ENCODE results near the gene DIPK1A. TPM values are rescaled to one million over a fixed set of nuclear protein-coding genes. Genes with fewer than 3 reads are reported as not detected.

The DIPK1A gene
- polyA plus RNA-seq, 2 of the 4 experiments (the other 2 are of a cell fraction) = 12.4 to 21.1 TPM

DNA sequence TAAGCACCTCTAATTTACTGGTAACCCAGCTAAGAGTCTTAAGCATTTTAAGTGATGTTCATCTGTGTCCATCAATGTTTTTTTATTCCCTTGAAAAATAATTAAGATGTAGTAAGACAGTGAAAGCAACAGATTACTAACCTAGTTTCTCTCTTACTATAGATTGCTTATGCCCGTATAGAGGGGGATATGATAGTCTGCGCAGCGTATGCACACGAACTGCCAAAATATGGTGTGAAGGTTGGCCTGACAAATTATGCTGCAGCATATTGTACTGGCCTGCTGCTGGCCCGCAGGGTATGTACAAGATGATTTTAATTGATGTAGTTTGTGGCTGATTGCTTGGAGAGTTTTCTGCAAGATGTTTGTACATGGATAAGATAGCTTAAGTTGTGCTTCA is 126.6 kb downstream of the DIPK1A start:
- DNase-seq (ENCODE audit: low read depth in 1 of 2, low spot score in 1 of 2) (no peak), FAIRE-seq (no peak), ATAC-seq (no peak)
- H3K4me2 ChIP-seq = peak overlapping the region; percentile 97
- CTCF ChIA-PET = interaction anchor here (0.9 to 1.5 kb wide), 2 partner anchors 9 to 24 kb away, joined by 3 to 6 read pairs; no protein-coding TSS in a partner anchor
- H3K4me3 ChIP-seq = peak overlapping the region; percentile 96; the same call in 2 of the 3 replicates
- 88% methylated on average over 5 of the region's 5 CpGs for WGBS (ENCODE audit: missing lambda C conversion rate)
- peaks cover 47% of the 10 kb centered on the region for H3K4me1 ChIP-seq
- H3K9me3 ChIP-seq = no peaks in the 10 kb centered on the region
- no peak for TF ChIP-seq HOXA7 (CRISPR knock-in tag; IDR thresholded peaks at IDR 0.05)
- no peak for TF ChIP-seq TFCP2L1 (CRISPR knock-in tag; IDR thresholded peaks at IDR 0.05)
- TF ChIP-seq ESRRA (IDR thresholded peaks at IDR 0.05; ENCODE audit: borderline replicate concordance, low read length) = no peak
- TF ChIP-seq EHMT2 (IDR thresholded peaks at IDR 0.05; ENCODE audit: low read depth) = no peak
- TF ChIP-seq, protein P1, sequence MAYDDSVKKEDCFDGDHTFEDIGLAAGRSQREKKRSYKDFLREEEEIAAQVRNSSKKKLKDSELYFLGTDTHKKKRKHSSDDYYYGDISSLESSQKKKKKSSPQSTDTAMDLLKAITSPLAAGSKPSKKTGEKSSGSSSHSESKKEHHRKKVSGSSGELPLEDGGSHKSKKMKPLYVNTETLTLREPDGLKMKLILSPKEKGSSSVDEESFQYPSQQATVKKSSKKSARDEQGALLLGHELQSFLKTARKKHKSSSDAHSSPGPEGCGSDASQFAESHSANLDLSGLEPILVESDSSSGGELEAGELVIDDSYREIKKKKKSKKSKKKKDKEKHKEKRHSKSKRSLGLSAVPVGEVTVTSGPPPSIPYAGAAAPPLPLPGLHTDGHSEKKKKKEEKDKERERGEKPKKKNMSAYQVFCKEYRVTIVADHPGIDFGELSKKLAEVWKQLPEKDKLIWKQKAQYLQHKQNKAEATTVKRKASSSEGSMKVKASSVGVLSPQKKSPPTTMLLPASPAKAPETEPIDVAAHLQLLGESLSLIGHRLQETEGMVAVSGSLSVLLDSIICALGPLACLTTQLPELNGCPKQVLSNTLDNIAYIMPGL (CRISPR knock-in tag; IDR thresholded peaks at IDR 0.05; ENCODE audit: borderline replicate concordance) = no peak
- no peak for TF ChIP-seq POLR2A (IDR thresholded peaks at IDR 0.05; ENCODE audit: low read length)
- TF ChIP-seq, protein P2, sequence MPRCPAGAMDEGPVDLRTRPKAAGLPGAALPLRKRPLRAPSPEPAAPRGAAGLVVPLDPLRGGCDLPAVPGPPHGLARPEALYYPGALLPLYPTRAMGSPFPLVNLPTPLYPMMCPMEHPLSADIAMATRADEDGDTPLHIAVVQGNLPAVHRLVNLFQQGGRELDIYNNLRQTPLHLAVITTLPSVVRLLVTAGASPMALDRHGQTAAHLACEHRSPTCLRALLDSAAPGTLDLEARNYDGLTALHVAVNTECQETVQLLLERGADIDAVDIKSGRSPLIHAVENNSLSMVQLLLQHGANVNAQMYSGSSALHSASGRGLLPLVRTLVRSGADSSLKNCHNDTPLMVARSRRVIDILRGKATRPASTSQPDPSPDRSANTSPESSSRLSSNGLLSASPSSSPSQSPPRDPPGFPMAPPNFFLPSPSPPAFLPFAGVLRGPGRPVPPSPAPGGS (IDR thresholded peaks at IDR 0.05) = no peak
- TF ChIP-seq ZNF302 (CRISPR knock-in tag; IDR thresholded peaks at IDR 0.05) = no peak
- TF ChIP-seq ZFP36 (IDR thresholded peaks at IDR 0.05; ENCODE audit: borderline replicate concordance, partially characterized antibody) = no peak
- no peak for TF ChIP-seq GATA3 (IDR thresholded peaks at IDR 0.05; ENCODE audit: borderline replicate concordance)
- TF ChIP-seq EHF (CRISPR knock-in tag; IDR thresholded peaks at IDR 0.05) = no peak
- TF ChIP-seq, protein P3, sequence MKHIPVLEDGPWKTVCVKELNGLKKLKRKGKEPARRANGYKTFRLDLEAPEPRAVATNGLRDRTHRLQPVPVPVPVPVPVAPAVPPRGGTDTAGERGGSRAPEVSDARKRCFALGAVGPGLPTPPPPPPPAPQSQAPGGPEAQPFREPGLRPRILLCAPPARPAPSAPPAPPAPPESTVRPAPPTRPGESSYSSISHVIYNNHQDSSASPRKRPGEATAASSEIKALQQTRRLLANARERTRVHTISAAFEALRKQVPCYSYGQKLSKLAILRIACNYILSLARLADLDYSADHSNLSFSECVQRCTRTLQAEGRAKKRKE (CRISPR knock-in tag; IDR thresholded peaks at IDR 0.05; ENCODE audit: low read depth) = no peak
- no peak for TF ChIP-seq HEYL (CRISPR knock-in tag; IDR thresholded peaks at IDR 0.05)
- TF ChIP-seq SMC3 (IDR thresholded peaks at IDR 0.05) = no peak
- H3K27ac ChIP-seq = no peak overlapping the region
- POLR2A ChIA-PET = interaction anchor here (0.9 kb wide), 1 partner anchor 49 kb away, joined by 3 read pairs; the partner anchor contains the start of gene EVI5

DNA sequence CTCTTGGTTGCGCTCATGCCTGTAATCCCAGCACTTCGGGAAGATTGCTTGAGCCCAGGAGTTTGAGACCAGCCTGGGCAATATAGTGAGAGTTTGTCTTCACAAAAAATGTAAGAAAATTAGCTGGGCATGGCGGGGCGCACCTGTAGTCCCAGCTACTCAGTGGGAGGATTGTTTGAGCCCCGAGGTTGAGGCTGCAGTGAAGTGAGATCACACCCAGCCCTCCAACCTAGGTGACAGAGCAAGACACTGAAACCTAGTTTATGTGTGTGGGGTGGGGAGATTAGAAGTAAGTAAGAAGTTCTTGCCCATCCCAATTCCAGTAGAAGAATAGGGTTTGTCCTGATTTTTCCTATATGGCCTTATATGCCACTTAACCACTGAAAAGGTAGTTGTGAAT is 127.4 kb downstream of the DIPK1A start:
- ChIA-PET CTCF (interaction anchor here (1.5 kb wide), 1 partner anchor 9 kb away, joined by 6 read pairs; no protein-coding TSS in a partner anchor), POLR2A (interaction anchor here (0.9 kb wide), 1 partner anchor 49 kb away, joined by 3 read pairs; the partner anchor contains the start of gene EVI5)
- TF ChIP-seq RARB (CRISPR knock-in tag; IDR thresholded peaks at IDR 0.05) (no peak), HOXA7 (CRISPR knock-in tag; IDR thresholded peaks at IDR 0.05) (no peak), RCOR1 (IDR thresholded peaks at IDR 0.05; ENCODE audit: low read depth, low read length) (no peak), TP53 (CRISPR knock-in tag; IDR thresholded peaks at IDR 0.05) (no peak)
- peak overlapping the region; percentile 27 to 94; a peak in 2 of 6 replicates for H3K27ac ChIP-seq
- DNase-seq (ENCODE audit: low read depth in 1 of 2, low spot score in 1 of 2) (no peak), ATAC-seq (no peak), FAIRE-seq (no peak)
- peaks cover 41% of the 10 kb centered on the region for H3K4me1 ChIP-seq
- H3K4me3 ChIP-seq = peak overlapping the region; percentile 96
- H3K9me3 ChIP-seq = no peaks in the 10 kb centered on the region
- peak overlapping the region; percentile 97 for H3K4me2 ChIP-seq
- 41% methylated on average over 5 of the region's 5 CpGs for WGBS (ENCODE audit: missing lambda C conversion rate)

DNA sequence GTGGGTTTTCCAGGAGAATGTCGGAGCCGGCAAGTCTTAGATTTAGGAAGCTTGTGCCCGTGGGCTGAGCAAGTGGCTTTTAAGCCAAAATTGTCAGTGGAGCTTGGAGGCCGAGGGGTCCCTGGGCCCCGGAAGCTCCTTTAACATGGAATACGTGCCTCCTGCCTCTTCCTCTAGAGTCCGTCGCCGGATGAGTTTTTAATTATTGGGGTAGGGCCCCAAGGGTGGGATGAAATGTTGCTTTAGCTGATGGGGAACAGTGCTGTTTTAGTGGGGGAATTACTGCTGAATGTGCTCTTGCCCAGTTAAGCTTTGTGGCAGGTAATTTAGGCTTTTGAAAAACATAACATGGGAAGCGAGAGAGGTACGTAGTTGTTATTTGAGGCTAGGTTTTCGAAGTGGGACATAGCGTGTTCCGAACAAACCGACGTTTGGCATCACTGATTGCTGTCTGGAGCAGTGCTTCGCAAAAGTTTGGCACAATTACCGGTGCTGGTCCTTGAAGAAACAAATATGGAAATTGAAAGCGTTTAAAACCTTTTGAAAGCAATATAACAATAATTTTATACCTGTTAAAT is 128.6 kb downstream of the DIPK1A start:
- peak overlapping the region; percentile 96 for H3K4me3 ChIP-seq
- peaks cover 35% of the 10 kb centered on the region for H3K4me1 ChIP-seq
- peak overlapping the region; percentile 97 for H3K4me2 ChIP-seq
- FAIRE-seq (no peak), ATAC-seq (peak in 1 of 2 experiments; percentile 7; a peak in 3 of 6 replicates), DNase-seq (ENCODE audit: low read depth in 1 of 2, low spot score in 1 of 2) (no peak)
- peak overlapping the region; percentile 94 to 98 for H3K27ac ChIP-seq
- CTCF ChIA-PET = interaction anchor here (0.5 to 2.6 kb wide), 9 partner anchors 10 to 578 kb away, joined by 3 to 12 read pairs (median 7); partner anchors contain the start of gene EVI5
- 2% methylated on average over 19 of the region's 19 CpGs for WGBS (ENCODE audit: missing lambda C conversion rate)
- TF ChIP-seq, protein P4, sequence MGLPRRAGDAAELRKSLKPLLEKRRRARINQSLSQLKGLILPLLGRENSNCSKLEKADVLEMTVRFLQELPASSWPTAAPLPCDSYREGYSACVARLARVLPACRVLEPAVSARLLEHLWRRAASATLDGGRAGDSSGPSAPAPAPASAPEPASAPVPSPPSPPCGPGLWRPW (IDR thresholded peaks at IDR 0.05) = no peak
- no peak for TF ChIP-seq JUNB (IDR thresholded peaks at IDR 0.05)
- no peak for TF ChIP-seq EP300 (IDR thresholded peaks at IDR 0.05)
- no peak; the same call in 1 of the 2 replicates for TF ChIP-seq RARB (CRISPR knock-in tag; IDR thresholded peaks at IDR 0.05)
- TF ChIP-seq RAD21 (conservative IDR thresholded peaks at IDR 0.05 in 1 of 2, IDR thresholded peaks at IDR 0.05 in 1 of 2) = no peak
- no peak for TF ChIP-seq CHD4 (IDR thresholded peaks at IDR 0.05; ENCODE audit: borderline replicate concordance)
- TF ChIP-seq SMC3 (IDR thresholded peaks at IDR 0.05) = no peak
- no peak for TF ChIP-seq KDM1A (IDR thresholded peaks at IDR 0.05; ENCODE audit: low read depth)
- no peaks in the 10 kb centered on the region for H3K9me3 ChIP-seq
- POLR2A ChIA-PET = interaction anchor here (0.6 to 1.9 kb wide), 11 partner anchors 10 to 1077 kb away, joined by 3 to 13 read pairs (median 5); partner anchors contain the start of genes EVI5 and MTF2
